DOHH2 (cell line): ENCODE results near the gene C3orf70.

Experiments used
- EZH2phosphoT487 ChIP-seq: fragments of 200-600 bp; sonication (generic); IDR thresholded peaks from 2 replicates; pipeline ENCODE4 v1.6.1; 2017; ENCODE audit warnings: borderline replicate concordance, mild to moderate bottlenecking, antibody characterized with exemption, low read length, moderate library complexity, mixed read lengths
- TF ChIP-seq, protein P1 (sequence below): fragments of 200-600 bp; sonication (generic); IDR thresholded peaks from one replicate; pipeline ENCODE4 v1.5.1; 2014; ENCODE audit warnings: antibody characterized with exemption, mild to moderate bottlenecking, low read depth, low read length; ENCODE audit not compliant: poor library complexity, severe bottlenecking

- TF ChIP-seq, protein P1, sequence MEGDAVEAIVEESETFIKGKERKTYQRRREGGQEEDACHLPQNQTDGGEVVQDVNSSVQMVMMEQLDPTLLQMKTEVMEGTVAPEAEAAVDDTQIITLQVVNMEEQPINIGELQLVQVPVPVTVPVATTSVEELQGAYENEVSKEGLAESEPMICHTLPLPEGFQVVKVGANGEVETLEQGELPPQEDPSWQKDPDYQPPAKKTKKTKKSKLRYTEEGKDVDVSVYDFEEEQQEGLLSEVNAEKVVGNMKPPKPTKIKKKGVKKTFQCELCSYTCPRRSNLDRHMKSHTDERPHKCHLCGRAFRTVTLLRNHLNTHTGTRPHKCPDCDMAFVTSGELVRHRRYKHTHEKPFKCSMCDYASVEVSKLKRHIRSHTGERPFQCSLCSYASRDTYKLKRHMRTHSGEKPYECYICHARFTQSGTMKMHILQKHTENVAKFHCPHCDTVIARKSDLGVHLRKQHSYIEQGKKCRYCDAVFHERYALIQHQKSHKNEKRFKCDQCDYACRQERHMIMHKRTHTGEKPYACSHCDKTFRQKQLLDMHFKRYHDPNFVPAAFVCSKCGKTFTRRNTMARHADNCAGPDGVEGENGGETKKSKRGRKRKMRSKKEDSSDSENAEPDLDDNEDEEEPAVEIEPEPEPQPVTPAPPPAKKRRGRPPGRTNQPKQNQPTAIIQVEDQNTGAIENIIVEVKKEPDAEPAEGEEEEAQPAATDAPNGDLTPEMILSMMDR, result peak; percentile 76
- TF ChIP-seq EZH2phosphoT487, result no peak
These were observed 24.0 kb upstream of the C3orf70 start for GRCh38 chr3:185176750-185177359.
